Stimulated activated CD8-positive, alpha-beta memory T cell treated with anti-CD3 and anti-CD28 coated beads, Interleukin-12 subunit alpha, Interleukin-12 subunit beta, amount 100 ng/mL, for 1 hour (primary cell): ENCODE results near the gene MGAT5.

Experiments used
- DNase-seq: peaks from one replicate; pipeline ENCODE4 v3.0.0-alpha.2; 2020; ENCODE audit warnings: low read depth

The MGAT5 gene

DNA sequence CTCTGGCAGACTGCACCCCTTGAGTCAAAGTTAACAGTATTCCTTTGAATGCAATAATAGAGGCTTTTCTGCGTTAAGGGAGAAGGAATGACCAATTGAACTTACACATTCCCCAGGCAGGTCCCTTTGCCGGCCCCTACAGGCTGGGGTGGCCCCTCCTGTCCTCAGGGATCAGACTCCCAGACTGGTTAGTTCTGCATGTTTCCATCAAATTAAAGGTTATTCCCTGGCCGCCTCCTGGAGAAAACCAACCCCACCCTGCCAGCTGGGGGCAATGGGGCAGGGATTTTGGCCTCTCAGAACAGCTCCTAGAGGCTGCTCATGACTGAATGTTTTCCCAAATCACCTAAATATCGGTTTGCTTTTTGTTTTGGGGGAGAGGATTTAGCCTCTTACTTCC lies 199.6 kb downstream of the MGAT5 start:
- DNase-seq: no peak

DNA sequence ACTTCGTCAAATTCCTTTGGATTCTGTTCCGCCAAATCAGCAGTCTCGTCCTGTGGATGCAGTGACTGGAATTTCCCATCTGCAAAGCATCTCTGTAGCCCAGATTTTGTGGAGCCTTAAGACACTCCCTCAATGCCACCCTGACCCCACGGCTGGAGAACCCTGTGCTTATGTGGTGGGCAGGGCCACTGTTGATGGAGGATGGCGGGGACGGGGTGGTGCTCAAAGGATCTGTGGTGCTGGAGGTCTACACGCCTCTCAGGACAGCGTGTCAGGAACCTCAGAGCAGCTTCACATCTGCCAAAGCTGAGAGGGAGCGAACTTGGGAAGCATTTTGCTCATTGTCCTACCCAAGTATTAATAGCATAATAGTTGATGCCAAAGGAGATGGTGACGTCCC lies 200.1 kb downstream of the MGAT5 start:
- DNase-seq: no peak

DNA sequence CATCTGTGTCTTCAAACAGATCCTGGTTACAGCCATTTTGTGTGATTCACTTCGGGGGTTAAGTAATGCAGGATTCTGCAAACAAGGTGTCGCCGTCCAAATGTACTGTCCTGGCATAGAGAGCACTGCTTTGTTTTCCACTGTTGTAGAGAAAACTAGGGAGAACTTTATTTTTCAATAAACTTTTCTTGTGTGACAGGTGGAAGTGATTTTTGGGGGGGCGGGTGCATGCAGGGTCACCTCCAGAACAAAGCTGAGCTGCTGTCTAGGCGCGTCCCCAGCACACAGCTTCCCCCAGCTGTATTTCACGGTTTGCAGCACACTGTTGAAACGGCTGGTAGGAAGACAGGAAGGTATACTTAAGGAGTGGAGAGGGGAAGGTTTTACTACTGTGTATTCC lies 200.6 kb downstream of the MGAT5 start:
- no peak for DNase-seq

DNA sequence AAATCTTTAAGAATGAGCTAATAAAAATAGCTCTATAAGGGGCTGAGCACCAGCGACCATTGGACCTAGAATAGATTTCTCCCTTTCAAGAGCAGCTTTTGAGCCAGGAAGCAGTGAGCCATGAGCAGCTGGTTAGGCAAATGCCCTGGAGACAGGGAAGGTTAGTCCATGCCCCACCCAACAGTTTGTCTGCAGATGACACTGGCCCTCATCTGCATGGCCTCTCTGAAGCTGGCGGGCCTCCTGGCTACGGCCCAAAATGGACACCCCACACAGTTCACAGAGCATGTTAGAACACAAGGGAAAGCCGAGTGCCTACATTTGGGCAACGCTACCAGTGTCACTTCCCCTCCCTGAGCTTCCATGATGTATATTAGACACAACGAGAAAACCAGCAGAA lies 201.1 kb downstream of the MGAT5 start:
- no peak for DNase-seq

DNA sequence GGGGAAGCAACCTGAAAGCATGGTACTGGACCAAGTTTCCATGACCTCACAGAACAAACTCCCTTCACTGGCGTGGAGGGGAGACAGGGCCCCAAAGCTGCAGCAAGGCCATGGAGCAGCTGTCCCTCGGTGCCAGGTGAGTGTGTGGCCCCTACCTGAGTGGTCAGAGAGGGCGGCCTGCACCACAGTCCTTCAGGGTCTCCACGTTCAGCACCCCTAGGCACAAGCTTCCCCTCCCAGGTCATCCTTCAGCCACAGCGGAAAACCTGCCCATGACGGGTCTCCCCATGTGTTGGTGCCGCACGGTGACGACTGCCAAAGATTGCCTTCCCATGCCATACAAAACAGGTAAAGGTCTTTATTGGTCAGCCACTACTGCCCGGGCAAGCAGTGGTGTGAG lies 201.6 kb downstream of the MGAT5 start:
- DNase-seq: no peak

DNA sequence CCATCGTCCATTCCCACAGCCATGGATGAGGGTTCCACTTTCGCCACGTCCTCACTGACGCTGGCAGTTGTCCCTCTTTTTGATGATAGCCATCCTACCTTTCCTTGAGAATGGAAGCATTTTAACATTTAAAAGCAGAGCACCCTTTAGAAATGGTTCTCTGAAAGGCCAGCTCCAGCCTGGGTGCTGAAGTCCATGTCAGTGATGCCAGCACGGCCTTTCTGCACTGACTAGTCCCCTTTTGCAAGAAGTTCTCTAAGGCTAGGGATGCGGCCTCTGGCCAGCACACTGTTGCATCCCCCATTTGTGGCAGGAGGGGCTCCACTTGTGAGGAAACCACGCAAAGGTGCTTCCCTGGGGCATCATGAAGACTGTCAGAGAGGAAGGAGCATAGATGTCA lies 203.5 kb downstream of the MGAT5 start:
- no peak for DNase-seq

DNA sequence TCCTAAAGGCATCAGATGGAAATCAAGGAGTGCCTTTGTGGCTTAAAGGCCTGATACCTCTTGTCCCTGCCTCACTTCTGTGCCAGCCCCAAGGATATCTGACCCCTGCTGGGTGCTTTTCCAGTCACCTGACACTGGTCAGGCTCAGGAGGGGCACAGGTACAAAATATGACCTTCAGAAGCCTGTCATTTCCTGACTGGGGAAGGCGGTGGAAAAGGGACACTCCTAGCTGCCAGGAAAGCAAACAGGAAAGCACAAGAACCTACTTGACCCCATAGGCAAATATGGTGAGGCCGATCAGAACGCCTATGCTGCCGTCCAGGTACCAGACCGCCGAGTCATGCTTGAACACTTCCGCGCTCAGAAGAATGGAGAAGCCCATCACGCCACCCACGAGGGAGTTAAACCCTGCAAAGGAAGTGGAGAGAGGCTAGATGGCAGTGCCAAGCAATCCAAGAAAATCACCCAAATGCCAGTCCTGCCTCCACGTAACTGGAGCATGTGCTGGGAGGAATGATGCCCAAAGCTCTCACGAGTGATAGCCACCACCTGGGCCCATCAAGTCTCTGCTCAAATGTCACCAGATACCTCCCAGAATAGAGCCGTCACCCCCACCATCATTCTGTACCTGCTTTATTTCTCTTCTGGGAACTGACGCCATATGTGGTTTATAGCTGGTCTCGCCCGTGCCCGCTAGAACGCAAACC lies 204.0 kb downstream of the MGAT5 start:
- no peak for DNase-seq

DNA sequence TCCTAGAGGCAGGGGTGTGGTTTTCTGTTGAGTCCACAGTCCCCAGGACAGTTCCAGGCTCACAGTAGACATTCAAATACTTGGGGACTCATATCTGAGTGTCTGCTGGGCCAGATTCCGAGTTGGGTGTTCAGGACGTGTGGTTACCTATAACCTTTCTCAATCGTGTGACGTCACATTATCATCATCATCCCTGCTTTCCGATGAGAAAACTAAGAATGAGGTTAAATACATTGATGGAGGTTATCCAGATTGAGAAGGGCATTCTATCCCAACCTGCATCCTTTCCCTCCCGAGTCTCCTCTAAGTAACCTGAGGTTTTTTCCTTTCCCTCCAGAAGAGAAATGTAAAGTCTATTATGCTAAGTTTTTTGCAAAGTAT lies 204.6 kb downstream of the MGAT5 start:
- no peak for DNase-seq

DNA sequence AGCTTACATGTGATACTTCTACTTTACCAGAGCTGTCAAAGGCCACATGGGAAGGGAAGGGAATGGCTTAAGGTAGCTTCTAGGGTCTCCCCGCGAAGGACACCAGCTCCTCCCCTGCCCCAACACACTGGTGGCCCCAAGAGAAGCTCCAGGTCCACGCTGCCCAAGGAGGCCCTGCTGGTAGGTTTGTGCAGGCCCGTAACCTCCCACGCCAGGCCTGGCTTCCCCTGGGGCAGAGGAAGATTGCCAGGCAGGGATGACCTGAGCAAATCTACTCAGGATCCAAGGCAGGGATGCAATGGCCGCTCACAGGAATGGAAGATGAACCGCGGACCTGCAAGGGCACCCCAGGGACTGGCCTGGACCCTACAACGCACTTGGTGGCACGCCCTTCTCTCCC lies 205.1 kb downstream of the MGAT5 start:
- DNase-seq: no peak

DNA sequence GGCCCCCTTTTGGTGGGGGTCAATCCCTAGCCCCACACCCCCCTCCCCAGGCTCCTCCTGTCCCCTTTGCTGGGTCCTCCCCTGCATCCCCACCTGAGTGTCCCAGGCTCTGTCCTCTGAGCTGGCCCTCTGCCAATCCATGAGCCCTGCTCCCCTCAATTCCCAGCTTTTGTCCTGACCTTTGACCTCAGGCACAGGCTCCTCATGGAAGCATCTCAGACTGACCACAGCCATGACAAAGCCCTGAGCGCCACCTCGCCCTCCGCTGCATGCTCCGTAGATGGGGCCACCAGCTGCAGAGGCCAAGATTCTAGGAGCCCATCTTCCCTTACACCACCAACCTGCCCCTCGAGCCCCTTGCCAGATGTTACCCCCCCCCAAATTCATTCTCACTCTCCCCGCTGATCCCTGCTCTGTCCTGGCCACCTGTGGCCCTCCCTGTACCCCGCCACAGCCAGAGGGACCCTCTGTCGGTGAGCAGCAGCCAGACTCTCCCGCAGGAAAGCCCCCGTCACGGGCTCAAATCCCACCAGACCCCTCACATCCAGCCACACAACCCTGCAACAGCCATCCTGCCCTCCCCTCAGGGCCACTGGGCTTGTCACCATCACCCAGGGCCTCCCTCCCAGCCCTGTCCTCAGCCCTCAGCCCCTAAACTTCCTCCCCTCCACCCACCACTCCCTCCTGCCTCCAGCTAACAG lies 206.0 kb downstream of the MGAT5 start:
- no peak for DNase-seq

DNA sequence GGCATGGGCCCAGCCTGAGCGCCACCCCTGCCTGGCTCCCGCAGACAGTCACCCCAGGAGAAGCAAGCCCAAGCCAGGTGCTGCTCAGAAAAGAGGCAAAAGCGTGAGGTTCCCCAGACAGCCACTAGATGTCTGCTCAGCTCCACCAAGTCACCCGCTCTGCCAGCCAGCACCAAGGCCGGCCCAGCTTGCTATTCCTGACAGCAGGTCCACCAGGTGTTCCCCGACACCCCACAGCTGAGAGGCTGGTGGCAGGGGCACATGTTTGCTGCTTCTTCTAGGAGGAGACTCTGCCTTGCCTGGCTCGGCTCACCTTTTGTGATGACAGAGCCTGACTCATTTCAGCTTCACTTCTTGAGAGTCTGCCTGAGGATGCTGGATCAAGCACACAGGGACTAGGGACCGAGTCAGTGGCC lies 206.7 kb downstream of the MGAT5 start:
- DNase-seq: no peak

DNA sequence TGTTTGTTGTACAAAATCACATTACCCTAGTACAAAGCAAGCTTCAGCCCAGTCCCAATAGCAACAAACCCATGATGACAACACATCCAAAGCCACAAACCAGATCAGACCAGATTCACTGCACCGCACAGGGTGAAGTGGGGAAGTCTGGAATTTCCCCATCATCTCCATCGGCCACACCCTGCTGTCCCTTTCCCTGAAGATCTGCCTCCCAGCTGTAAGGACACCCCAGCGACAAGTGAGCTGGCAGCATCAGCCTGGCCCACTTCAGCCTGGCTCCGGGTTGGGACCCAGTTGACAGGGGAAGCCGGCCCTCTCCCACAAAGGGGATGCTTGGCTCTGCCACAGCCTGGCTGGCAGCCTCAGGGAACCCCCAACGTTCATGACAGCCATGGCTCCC lies 207.6 kb downstream of the MGAT5 start:
- DNase-seq: no peak

DNA sequence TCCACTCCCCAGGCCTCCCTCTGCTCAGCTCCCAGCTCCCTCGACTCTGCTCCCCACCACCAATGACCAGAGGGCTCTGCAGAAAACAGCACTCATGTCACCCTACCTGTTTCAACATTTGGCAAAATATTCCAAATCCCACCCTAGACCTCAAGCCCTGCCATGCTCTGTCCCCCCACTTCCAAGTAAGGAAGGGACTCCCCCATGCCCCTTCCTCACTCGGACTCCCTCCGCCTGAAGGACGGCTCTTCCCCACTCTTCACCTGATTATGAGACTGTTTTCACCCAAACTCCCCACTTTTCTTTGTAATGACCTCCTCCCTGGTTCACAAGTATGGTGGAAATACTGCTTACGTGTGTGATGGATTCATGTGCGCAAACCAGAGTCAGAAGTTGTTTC lies 208.4 kb downstream of the MGAT5 start:
- no peak for DNase-seq

DNA sequence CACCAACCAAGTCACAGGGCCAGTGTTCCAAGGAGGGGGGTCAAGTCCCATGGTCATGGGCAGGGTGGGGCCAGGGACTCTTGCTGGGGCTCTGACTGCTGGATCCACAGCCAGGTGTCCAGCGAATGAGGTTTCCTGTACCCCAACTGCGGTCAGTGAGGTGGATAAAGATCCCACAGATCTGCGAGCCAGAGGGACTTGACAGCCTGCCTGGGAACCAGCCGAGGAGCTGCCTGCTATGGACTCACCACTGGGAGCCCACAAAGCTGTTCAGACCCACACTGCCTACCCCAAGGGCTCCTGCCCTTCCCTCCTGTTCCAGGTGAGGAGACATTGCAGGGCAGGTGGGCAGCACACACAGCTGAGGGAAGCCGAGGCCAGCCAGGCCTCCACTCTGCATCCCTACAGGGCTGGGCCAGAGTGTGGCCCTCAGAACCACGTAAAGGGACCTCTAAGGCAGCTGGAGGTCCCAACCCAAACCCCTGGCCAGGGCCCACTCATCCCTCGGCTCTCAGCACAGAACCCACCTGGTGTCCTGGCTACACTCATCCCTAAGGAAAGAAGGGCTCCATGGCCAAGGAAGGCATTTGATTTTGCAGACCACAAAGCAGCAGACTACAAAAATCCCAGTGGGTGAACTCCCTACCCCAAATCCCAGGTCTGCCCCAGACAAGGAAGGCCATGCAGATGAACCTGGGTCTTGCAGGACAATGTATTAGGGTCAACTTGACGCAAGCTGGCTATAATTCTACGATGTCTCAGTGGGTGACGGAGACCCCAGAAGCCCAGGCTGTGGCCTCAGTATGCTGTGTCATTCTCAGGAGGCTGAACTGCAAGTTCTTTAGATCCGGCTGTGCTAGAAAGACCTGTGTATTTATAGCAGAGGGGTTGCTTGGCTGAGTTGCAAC lies 209.2 kb downstream of the MGAT5 start:
- no peak for DNase-seq

DNA sequence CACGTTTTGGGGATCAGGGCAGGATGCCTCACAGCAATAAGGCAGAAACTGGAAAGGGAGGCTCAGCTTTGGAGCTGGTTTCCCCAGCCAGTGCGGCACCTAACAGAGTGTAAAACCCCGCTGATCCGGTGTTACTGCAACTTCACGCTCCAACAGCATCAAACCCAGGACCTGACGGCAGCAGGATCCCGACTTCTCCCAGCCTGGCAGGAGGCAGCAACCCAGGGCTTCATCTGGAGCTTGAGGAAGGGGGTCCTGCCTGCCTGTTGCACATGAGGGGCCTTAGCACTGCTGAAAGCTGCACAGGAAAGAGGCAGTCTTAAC lies 209.8 kb downstream of the MGAT5 start:
- no peak for DNase-seq

DNA sequence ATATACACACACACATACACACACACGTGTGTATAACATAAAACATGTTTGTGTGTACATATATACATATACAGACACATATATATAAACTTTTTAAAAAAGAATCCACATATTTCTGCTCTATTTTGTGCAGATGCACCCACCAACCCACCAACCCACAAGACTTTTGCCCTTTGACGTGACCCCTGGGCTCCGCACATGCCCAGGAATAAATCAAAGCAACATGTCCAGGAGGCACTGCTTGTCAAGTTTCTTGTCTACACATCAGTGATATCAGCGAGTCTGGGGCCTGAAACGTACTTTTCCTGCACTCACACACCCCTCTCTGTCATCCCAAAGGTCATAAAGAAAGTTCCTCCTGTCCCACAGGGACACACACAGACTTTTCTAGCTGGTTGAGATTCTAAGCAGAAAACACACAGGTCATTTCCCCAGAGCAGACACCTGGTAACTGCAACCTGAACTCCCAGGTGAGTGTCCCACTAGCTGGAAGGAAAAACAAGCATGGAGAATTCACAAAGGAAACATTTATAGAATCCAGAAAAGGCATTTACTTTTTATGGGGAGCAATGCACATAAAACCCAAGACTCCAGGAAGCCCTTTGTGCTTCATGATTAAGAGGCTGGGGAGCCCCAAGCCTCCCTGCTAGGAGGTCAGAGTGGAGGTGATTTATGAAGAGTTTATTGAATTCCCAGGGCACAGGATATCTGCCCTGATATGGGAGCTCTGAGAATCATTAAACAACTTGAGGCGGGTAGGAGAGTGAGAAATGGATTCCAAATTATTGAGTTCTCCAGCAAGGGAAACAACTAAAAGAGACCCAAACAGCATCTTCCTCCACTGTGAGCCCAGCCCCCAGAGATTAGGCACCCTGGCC lies 211.6 kb downstream of the MGAT5 start:
- no peak for DNase-seq

DNA sequence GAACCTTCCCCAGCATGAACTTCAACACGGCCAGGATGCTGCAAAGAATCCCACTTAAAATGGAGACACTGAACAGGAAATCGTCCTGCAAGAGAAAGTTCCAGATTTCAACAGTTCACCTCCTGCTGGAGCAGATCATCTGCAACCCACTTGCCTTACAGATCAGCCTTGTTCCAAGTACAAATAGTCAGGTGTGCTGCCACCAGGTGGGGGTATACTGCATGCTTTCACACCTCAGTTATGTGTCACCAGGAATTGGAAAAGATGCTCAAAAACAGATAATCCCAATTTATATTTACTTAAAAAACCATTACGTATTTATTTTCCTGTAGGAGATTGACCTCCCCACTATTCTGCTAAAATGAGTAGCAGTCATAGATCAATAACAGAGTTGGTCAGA lies 212.3 kb downstream of the MGAT5 start:
- DNase-seq: no peak

DNA sequence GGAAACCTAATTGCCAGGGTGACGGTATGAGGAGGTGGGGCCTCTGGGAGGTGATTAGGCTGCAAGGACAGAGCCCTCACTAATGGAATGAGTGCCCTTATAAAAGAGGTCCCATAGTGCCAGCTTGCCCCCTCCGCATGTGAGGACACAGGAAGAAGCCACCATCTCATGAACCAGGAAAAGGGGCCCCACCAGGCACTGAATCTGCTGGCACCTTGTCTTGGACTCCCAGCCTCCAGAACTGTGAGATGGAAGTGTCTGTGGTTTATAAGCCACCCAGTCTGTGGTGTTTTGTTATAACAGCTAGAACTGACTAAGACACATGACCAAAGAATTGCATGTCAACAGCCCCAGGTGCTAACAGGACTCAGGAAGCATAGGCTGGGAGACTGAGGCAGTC lies 214.3 kb downstream of the MGAT5 start:
- no peak for DNase-seq

DNA sequence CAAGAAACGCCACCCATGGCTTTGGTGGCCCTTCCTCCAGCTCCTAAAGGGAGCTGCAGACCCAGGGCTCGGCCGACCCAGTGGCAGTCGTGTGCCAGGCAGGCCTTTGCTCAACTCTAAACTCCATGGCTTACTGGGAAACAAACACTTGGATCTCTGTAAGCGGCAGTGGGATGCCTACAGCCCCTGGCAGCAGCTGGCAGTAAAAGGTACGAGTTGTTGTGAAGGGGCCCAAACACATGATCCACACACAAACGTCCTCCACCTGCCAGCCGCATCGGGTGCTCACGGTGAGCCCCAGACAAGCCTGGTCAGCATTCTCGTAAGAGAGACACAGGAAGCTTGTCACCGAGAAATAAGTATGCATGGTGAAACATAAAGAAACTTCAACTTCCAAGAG lies 214.9 kb downstream of the MGAT5 start:
- DNase-seq: no peak

DNA sequence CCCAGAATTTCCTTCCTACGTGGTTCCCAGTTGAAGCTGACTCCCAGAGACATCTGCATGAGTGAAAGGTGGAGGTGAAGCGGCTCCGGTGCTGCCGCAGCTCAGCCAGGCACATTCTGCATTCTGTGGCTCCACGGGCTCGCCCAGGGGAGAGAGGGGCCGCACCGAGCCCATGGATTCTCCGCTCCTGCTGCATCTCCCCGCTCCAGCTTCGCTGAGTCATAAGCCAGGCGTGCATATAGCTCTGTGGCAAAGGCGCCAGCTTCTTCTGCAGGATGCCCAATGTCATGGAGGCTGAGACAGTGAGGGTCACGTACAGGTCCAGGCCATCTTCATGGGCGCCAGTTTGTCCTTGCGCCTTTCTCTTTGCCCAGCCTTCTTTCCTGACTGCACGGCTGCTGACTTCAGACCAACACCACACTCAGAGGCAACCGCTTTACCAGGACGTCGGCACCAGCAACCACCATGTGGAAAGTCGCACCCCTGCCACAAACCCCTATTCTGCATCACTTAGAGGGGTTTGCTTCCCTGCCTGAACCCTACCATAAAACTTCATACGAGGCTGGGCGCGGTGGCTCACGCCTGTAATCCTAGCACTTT lies 215.7 kb downstream of the MGAT5 start:
- no peak for DNase-seq

DNA sequence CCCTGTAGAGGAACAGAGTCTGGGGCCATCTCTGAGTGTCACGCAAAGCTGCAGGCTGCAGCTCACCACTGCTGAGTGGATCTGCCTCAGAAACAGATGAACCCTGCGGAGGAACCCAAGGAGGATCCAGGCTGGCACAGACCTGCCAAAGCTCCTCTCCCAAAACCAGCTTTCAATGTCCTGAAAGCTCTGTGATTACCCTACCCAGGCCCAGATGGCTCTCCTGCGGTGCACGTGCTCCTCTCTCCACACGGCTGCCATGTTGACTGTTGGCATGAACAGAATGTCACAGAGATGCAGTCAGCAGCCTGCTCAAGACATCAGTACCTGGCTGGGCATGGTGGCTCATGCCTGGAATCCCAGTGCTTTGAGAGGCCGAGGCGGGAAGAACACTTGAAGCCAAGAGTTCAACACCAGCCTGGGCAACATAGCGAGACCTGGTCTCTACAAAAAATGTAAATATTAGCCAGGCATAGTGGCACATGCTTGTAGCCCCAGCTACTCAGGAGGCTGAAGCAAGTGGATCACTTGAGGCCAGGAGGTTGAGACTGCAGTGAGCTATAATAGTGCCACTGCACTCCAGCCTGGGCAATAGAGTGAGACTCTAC lies 216.8 kb downstream of the MGAT5 start:
- no peak for DNase-seq
